Effector memory CD4-positive, alpha-beta T cell (primary cell): Measurements from ENCODE around the gene CACNA1D.

ENCODE experiments used
- DNase-seq, 3 donors: peaks; one replicate each; pipeline ENCODE4 v3.0.0-alpha.2; 2020
- H3K27ac ChIP-seq: 2 replicates; pipeline ENCODE4 v1.7.0; 2013; ENCODE audit warnings: mild to moderate bottlenecking, low read length, moderate library complexity; ENCODE audit not compliant: insufficient read depth, poor library complexity, severe bottlenecking
- H3K27me3 ChIP-seq: replicated peaks from 2 replicates; pipeline ENCODE4 v1.7.0; 2013; ENCODE audit warnings: mild to moderate bottlenecking, low read length; ENCODE audit not compliant: insufficient read depth, control insufficient read depth, poor library complexity, severe bottlenecking
- H3K36me3 ChIP-seq: 2 replicates; pipeline ENCODE4 v1.7.0; 2013; ENCODE audit warnings: mild to moderate bottlenecking, low read length, moderate library complexity; ENCODE audit not compliant: control insufficient read depth, insufficient read depth
- H3K4me1 ChIP-seq: 2 replicates; pipeline ENCODE4 v1.7.0; 2013; ENCODE audit warnings: low read length, mild to moderate bottlenecking; ENCODE audit not compliant: control insufficient read depth, insufficient read depth, poor library complexity, severe bottlenecking
- H3K4me3 ChIP-seq: 2 replicates; pipeline ENCODE4 v1.7.0; 2013; ENCODE audit warnings: low read length, low read depth, mild to moderate bottlenecking; ENCODE audit not compliant: insufficient read depth, poor library complexity, severe bottlenecking
- H3K9me3 ChIP-seq: 2 replicates; pipeline ENCODE4 v1.7.0; 2013; ENCODE audit warnings: mild to moderate bottlenecking, low read length, moderate library complexity; ENCODE audit not compliant: control insufficient read depth

CACNA1D gene

GRCh38 chr3:53740956-53741355 lies 246.5 kb downstream of the CACNA1D start:
- Histone ChIP-seq H3K4me1 (no peaks in the 10 kb centered on the region), H3K4me3 (no peak overlapping the region), H3K27me3 (no peaks in the 10 kb centered on the region), H3K36me3 (no peaks in the 10 kb centered on the region), H3K9me3 (no peaks in the 10 kb centered on the region), H3K27ac (no peak overlapping the region)
- no peak for DNase-seq

GRCh38 chr3:53744351-53744750 lies 249.9 kb downstream of the CACNA1D start:
- Histone ChIP-seq H3K9me3 (no peaks in the 10 kb centered on the region), H3K27me3 (no peaks in the 10 kb centered on the region), H3K4me1 (no peaks in the 10 kb centered on the region), H3K36me3 (no peaks in the 10 kb centered on the region), H3K4me3 (no peak overlapping the region), H3K27ac (no peak overlapping the region)
- no peak for DNase-seq

GRCh38 chr3:53747559-53747958 lies 253.1 kb downstream of the CACNA1D start:
- Histone ChIP-seq H3K9me3 (no peaks in the 10 kb centered on the region), H3K4me3 (no peak overlapping the region), H3K4me1 (no peaks in the 10 kb centered on the region), H3K27ac (no peak overlapping the region), H3K36me3 (no peaks in the 10 kb centered on the region), H3K27me3 (no peaks in the 10 kb centered on the region)
- no peak for DNase-seq

- Histone ChIP-seq H3K9me3 (no peaks in the 10 kb centered on the region), H3K27ac (no peak overlapping the region), H3K4me3 (no peak overlapping the region), H3K36me3 (no peaks in the 10 kb centered on the region), H3K4me1 (no peaks in the 10 kb centered on the region), H3K27me3 (no peaks in the 10 kb centered on the region)
- DNase-seq = no peak
Measured at GRCh38 chr3:53748512-53749271, 254.3 kb downstream of the CACNA1D start.

- Histone ChIP-seq H3K4me1 (no peaks in the 10 kb centered on the region), H3K27ac (no peak overlapping the region)
- no peak for DNase-seq
Measured at GRCh38 chr3:53749448-53749847, 255.0 kb downstream of the CACNA1D start.

GRCh38 chr3:53750253-53751210 lies 256.1 kb downstream of the CACNA1D start:
- H3K27ac ChIP-seq = no peak overlapping the region
- H3K4me3 ChIP-seq = no peak overlapping the region
- H3K9me3 ChIP-seq = no peaks in the 10 kb centered on the region
- H3K4me1 ChIP-seq = no peaks in the 10 kb centered on the region
- peak in 1 of 3 donors; percentile 19 for DNase-seq
- no peaks in the 10 kb centered on the region for H3K27me3 ChIP-seq
- H3K36me3 ChIP-seq = no peaks in the 10 kb centered on the region

More at GRCh38 chr3:53749448-53749847, 255.0 kb downstream of the CACNA1D start:
- H3K4me3 ChIP-seq = no peak overlapping the region
- no peaks in the 10 kb centered on the region for H3K36me3 ChIP-seq
- H3K9me3 ChIP-seq = no peaks in the 10 kb centered on the region
- H3K27me3 ChIP-seq = no peaks in the 10 kb centered on the region

GRCh38 chr3:53753518-53754183 lies 259.2 kb downstream of the CACNA1D start:
- H3K4me1 ChIP-seq = no peaks in the 10 kb centered on the region
- DNase-seq = no peak
- no peaks in the 10 kb centered on the region for H3K36me3 ChIP-seq
- no peak overlapping the region for H3K4me3 ChIP-seq
- H3K27ac ChIP-seq = no peak overlapping the region
- H3K27me3 ChIP-seq = no peaks in the 10 kb centered on the region
- no peaks in the 10 kb centered on the region for H3K9me3 ChIP-seq

GRCh38 chr3:53754325-53754724 lies 259.9 kb downstream of the CACNA1D start:
- no peak for DNase-seq
- Histone ChIP-seq H3K27ac (no peak overlapping the region), H3K4me3 (no peak overlapping the region), H3K4me1 (no peaks in the 10 kb centered on the region), H3K27me3 (no peaks in the 10 kb centered on the region), H3K36me3 (no peaks in the 10 kb centered on the region), H3K9me3 (no peaks in the 10 kb centered on the region)

- Histone ChIP-seq H3K27ac (no peak overlapping the region), H3K4me1 (no peaks in the 10 kb centered on the region), H3K36me3 (no peaks in the 10 kb centered on the region), H3K27me3 (no peaks in the 10 kb centered on the region), H3K4me3 (no peak overlapping the region), H3K9me3 (no peaks in the 10 kb centered on the region)
- DNase-seq = no peak
Measured at GRCh38 chr3:53758846-53759245, 264.4 kb downstream of the CACNA1D start.
